Effector memory CD8-positive, alpha-beta T cell (primary cell): ENCODE results near the gene REEP1.
"Not testable (repeated sequence)": the region's sequence is repeated elsewhere in the genome, so short reads cannot be mapped to it uniquely, and the experiment has no call there.

Experiments used
- ATAC-seq: fragments of 150-1000 bp; cut with Tn5 transposase; replicated peaks from 2 replicates; pipeline ENCODE4 v1.10.0; 2021; ENCODE audit warnings: mild to moderate bottlenecking, moderate library complexity
- DNase-seq, 3 experiments: peaks; one replicate each; pipeline ENCODE4 v3.0.0; 2021
- H3K27ac Mint-ChIP-seq, 2 donors: one replicate each; pipeline ENCODE4 v1.8.0; 2022; ENCODE audit warnings: mild to moderate bottlenecking in 2 of 2, mixed read lengths in 2 of 2, moderate library complexity in 2 of 2
- H3K27me3 Mint-ChIP-seq, 2 donors: one replicate each; pipeline ENCODE4 v1.8.0; 2022; ENCODE audit warnings: mixed read lengths in 2 of 2
- H3K36me3 Mint-ChIP-seq: one replicate; pipeline ENCODE4 v1.8.0; 2022; ENCODE audit warnings: mild to moderate bottlenecking, moderate library complexity, mixed read lengths; ENCODE audit not compliant: insufficient read depth
- H3K4me1 Mint-ChIP-seq, 2 donors: one replicate each; pipeline ENCODE4 v1.8.0; 2022; ENCODE audit warnings: low read depth in 2 of 2, mixed read lengths in 2 of 2
- H3K4me3 Mint-ChIP-seq, 2 donors: one replicate each; pipeline ENCODE4 v1.8.0; 2022; ENCODE audit warnings: mild to moderate bottlenecking in 2 of 2, mixed read lengths in 2 of 2, moderate library complexity in 2 of 2
- H3K9me3 Mint-ChIP-seq, 2 donors: one replicate each; pipeline ENCODE4 v1.8.0; 2022; ENCODE audit warnings: mixed read lengths in 2 of 2

Gene REEP1

DNA sequence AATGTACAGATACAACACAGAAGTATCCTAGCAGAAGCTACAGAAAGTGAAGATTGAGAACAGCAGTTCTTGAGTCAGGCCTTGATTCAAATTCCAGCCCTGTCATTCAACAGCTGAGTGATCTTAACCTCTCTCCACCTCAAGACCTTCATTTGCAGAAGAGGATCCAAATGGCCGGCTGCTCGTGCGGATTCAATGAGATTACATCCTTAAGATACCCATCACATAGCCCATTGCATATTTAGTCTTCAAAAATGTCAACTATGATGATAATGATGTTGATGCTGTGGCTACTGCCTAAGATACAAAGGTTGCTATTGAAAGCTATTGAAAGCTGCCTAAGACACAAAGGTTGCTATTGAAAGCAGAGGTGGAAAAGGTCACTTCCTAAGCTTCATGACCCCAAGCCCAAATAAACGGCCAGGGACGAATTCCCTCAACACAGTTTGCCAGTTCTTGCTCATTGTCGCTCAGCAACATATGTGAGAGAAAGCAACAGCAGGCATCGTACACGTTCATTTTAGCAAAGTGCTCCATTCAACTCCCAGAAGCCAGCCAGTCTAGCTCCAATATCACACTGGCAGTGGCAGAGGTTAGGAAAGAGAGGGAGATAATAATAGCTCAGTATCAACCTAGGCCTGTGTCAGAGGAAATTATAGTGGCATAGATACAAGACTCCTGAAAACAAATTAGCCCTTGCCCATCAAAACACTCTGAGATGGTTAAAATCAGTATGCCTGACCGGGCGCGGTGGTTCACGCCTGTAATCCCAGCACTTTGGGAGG is 102.0 kb downstream of the REEP1 start:
- no peak overlapping the region for H3K4me3 Mint-ChIP-seq
- H3K36me3 Mint-ChIP-seq = no peaks in the 10 kb centered on the region
- H3K27ac Mint-ChIP-seq = no peak overlapping the region
- DNase-seq (no peak), ATAC-seq (no peak)
- peaks cover 3% of the 10 kb centered on the region in 2 donors for H3K4me1 Mint-ChIP-seq
- H3K9me3 Mint-ChIP-seq = no peaks in the 10 kb centered on the region
- H3K27me3 Mint-ChIP-seq = peaks cover 15 to 38% of the 10 kb centered on the region in 2 donors

DNA sequence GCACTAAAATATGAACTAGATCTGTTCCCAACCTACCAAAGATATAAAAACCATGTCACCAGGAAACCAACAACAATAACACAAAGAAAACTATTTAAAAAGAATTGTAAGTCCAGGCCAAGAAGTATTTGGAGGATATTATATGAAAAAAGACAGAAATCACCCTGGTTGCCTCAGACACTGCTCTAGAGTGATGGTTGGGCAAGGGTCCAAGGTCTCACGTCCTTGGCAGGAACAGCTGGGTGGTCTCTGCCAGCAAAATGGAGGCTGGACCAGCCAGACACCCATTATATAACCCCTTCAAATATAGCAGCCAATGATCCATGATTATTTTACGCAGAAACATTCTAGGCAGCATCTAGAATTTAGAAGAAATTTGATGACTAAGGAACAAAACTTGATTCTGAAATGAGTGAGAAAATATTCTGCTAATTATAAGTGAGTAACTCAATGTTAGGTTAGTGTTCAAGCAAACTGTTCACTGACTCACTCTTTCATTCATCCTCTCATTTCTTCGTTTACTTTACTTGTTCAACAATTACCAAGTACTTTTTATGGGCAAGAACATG is 102.8 kb downstream of the REEP1 start:
- Mint-ChIP-seq H3K4me3 (no peak overlapping the region), H3K36me3 (no peaks in the 10 kb centered on the region), H3K9me3 (no peaks in the 10 kb centered on the region), H3K27ac (no peak overlapping the region), H3K4me1 (peaks cover 3% of the 10 kb centered on the region in 2 donors), H3K27me3 (peaks cover 15 to 43% of the 10 kb centered on the region in 2 donors)
- ATAC-seq (no peak), DNase-seq (no peak)

DNA sequence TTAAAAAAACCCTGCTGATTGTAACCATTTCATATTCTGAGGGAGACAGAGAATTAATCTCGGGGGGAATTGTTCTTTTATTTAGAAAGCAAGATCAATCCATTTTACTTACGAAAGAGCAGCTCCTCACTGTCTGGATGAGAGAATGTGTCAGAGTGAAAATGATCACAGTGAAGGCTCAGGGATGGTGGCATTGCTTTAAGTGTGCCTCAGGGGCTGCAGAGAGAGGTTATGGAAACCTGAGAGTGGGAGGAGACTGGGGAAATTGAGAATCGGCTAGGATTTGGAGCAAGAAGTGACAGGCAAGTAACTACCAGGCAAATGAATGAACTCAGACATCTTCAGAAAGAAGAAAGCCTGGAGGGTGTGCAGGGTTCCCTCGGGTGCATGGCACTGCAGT is 104.0 kb downstream of the REEP1 start:
- DNase-seq (no peak), ATAC-seq (no peak)
- no peak overlapping the region for H3K27ac Mint-ChIP-seq
- no peaks in the 10 kb centered on the region for H3K9me3 Mint-ChIP-seq
- H3K36me3 Mint-ChIP-seq = no peaks in the 10 kb centered on the region
- peaks cover 13 to 43% of the 10 kb centered on the region in 2 donors for H3K27me3 Mint-ChIP-seq
- no peak overlapping the region for H3K4me3 Mint-ChIP-seq
- H3K4me1 Mint-ChIP-seq = peaks cover 1 to 2% of the 10 kb centered on the region in 2 donors

DNA sequence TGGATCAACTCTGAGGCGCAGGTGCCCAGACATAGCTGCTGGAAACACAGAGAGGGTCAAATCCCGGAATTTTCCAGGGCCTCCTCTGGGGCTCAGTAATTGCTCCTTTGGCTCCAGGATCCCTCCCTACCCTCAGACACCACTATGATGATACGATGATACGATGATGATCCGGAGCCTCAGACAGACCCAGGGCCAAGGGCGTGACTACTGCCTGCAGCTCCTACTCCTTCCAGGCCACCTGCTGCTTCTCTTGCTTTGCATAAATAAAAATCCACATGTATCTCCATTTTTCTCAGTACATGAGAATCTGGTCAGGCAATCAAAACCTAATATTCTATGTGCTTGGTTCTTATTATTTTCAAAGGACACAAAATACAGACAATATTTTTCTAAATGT is 104.5 kb downstream of the REEP1 start:
- Mint-ChIP-seq H3K27ac (no peak overlapping the region), H3K9me3 (no peaks in the 10 kb centered on the region), H3K36me3 (no peaks in the 10 kb centered on the region), H3K27me3 (peaks cover 11 to 43% of the 10 kb centered on the region in 2 donors), H3K4me1 (no peaks in the 10 kb centered on the region), H3K4me3 (no peak overlapping the region)
- no peak for ATAC-seq
- no peak for DNase-seq

DNA sequence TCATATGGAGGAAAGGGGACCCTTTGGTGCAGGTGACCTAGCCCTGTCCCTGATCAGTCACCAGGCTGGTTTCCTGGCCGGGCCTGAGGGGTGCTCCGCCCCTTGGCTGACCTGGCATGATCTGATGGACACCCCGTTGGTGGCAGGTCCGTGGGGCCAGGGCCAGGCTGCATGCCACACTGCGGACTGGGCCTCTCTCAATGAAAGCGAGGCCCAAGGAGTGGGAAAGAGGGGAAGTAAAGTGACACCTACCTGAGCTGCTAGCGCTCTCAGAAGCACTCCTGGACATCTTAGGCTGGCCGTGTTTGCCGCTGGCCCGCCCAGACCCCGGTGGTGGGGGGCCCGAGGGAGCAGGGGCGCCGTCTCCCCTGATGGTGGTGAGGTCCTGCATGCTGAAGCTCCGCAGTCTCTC is 105.0 kb downstream of the REEP1 start:
- no peak overlapping the region for H3K27ac Mint-ChIP-seq
- no peak for ATAC-seq
- H3K27me3 Mint-ChIP-seq = peaks cover 11 to 42% of the 10 kb centered on the region in 2 donors
- H3K4me3 Mint-ChIP-seq = no peak overlapping the region
- no peak for DNase-seq
- H3K36me3 Mint-ChIP-seq = no peaks in the 10 kb centered on the region
- H3K4me1 Mint-ChIP-seq = no peaks in the 10 kb centered on the region
- no peaks in the 10 kb centered on the region for H3K9me3 Mint-ChIP-seq

DNA sequence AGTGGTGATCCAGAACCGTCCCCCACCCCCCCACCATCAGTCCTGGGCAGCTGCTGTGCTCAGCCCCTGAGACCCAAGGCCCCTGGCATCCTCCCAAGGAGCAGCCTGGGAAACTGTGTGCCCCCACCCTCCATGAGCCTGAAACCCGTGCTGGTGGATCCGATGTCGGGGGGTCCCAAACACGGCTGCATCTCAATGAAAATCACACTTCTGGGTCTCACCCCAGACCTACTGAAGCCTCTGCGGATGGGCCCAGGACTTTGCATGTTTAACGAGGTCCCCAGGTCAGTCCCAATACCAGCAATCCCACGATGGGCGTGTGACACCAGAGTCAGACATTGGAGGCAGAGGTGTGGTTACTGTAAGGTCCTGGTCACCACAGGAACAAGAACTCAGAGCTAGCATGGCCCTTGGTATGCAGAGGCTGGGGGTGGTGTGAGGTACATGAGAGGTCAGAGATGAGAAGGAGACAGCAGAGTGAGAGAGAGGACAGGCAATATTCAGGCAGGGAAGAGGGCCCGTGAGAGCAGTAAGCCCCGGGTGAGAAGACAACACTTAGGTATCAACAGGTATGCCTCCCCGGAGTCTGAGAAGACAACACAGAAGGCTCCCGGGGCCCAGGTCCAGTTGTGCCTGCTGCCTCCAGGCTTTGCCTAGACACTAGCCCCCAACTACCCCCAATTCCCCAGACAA is 105.6 kb downstream of the REEP1 start:
- no peak for DNase-seq
- no peak overlapping the region for H3K4me3 Mint-ChIP-seq
- H3K9me3 Mint-ChIP-seq = no peaks in the 10 kb centered on the region
- H3K4me1 Mint-ChIP-seq = no peaks in the 10 kb centered on the region
- H3K27ac Mint-ChIP-seq = no peak overlapping the region
- no peak for ATAC-seq
- peaks cover 6 to 36% of the 10 kb centered on the region in 2 donors for H3K27me3 Mint-ChIP-seq
- H3K36me3 Mint-ChIP-seq = no peaks in the 10 kb centered on the region

DNA sequence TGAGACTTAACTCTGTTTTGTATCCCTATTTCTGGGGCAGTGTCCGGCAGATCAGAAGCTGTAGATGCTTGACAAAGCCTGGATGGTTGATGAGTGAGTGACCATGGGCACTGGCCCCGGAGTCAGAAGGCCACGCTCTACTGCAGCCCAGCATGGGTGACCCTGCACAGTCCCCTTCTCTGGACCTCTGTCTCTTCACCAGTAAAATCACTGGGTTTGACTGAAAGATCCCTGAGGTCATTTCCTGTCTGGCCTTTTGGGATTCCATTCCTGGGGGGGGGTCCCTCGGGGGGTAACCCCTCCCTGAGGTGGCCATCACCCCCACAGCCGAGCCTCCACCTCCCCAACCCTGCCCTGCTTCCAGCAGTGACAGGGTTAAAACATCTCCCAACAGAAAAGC is 106.5 kb downstream of the REEP1 start:
- Mint-ChIP-seq H3K36me3 (no peaks in the 10 kb centered on the region), H3K27ac (no peak overlapping the region), H3K27me3 (peaks cover under 1 to 28% of the 10 kb centered on the region in 2 donors)

DNA sequence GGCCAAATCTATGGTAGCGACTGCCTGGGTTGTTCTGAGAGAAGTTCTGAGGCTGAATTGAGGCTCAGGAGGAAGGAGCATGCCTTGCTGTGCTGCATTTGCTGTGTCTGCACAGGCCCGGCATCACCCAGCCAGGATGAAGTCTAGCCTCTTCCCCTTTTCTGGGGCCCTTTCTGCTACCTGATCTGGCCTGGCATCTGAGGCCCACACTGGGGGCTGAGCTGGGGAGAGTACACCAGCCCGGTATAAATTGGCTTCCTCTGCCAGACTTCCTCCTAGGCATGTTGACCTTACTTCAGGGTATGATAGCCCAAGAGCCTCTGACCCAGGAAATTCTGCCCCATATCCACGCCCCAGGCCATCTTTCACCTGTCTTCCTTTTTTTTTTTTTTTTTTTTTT is 108.2 kb downstream of the REEP1 start:
- DNase-seq (no peak), ATAC-seq (no peak)
- Mint-ChIP-seq H3K27ac (no peak overlapping the region), H3K27me3 (peaks cover 0 to 20% of the 10 kb centered on the region in 2 donors), H3K4me1 (no peaks in the 10 kb centered on the region), H3K4me3 (no peak overlapping the region), H3K9me3 (no peaks in the 10 kb centered on the region), H3K36me3 (no peaks in the 10 kb centered on the region)

More for the DNA sequence above, 106.5 kb downstream of the REEP1 start:
- ATAC-seq (no peak), DNase-seq (no peak)
- Mint-ChIP-seq H3K4me1 (no peaks in the 10 kb centered on the region), H3K4me3 (no peak overlapping the region), H3K9me3 (no peaks in the 10 kb centered on the region)

DNA sequence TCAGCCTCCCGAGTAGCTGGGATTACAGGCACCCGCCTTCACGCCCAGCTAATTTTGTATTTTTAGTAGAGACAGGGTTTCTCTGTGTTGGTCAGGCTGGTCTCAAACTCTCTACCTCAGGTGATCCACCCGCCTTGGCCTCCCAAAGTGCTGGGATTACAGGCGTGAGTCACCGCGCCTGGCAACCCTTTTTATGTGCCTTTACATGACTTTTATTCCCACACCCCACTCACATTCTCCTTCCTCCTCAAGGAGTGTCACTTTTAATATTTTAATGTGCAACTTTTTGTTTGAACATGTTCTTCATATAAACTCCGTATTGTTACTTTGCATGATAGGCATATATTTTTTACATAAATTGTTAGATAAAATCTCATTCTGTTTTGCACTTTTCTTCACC is 108.9 kb downstream of the REEP1 start:
- not testable (repeated sequence) for H3K4me1 Mint-ChIP-seq, DNase-seq, H3K36me3 Mint-ChIP-seq, H3K9me3 Mint-ChIP-seq, ATAC-seq, H3K4me3 Mint-ChIP-seq, H3K27ac Mint-ChIP-seq
- peaks cover 0 to 15% of the 10 kb centered on the region in 2 donors for H3K27me3 Mint-ChIP-seq

DNA sequence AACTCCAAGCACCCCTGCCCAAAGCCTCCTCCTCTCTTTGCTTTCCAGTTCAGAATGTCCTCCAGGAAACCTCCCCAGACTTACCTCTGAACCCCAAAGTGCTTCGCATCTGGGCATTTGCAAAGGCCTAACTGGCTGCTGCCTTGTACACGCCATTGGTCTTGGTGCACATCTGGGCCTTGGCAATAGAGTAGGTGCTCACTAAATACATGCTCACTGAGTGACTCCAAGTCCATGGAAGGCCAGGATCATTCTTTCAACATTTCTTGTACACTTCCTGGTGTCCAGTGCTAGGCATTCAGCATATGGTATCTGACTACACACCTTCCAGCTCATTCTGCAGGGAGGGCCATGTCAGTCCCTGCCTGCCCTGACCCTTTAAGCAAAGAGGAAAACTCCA is 109.7 kb downstream of the REEP1 start:
- Mint-ChIP-seq H3K36me3 (no peaks in the 10 kb centered on the region), H3K27me3 (peaks cover 0 to 9% of the 10 kb centered on the region in 2 donors), H3K9me3 (no peaks in the 10 kb centered on the region), H3K4me1 (no peaks in the 10 kb centered on the region), H3K4me3 (no peak overlapping the region), H3K27ac (no peak overlapping the region)
- ATAC-seq (no peak), DNase-seq (no peak)

DNA sequence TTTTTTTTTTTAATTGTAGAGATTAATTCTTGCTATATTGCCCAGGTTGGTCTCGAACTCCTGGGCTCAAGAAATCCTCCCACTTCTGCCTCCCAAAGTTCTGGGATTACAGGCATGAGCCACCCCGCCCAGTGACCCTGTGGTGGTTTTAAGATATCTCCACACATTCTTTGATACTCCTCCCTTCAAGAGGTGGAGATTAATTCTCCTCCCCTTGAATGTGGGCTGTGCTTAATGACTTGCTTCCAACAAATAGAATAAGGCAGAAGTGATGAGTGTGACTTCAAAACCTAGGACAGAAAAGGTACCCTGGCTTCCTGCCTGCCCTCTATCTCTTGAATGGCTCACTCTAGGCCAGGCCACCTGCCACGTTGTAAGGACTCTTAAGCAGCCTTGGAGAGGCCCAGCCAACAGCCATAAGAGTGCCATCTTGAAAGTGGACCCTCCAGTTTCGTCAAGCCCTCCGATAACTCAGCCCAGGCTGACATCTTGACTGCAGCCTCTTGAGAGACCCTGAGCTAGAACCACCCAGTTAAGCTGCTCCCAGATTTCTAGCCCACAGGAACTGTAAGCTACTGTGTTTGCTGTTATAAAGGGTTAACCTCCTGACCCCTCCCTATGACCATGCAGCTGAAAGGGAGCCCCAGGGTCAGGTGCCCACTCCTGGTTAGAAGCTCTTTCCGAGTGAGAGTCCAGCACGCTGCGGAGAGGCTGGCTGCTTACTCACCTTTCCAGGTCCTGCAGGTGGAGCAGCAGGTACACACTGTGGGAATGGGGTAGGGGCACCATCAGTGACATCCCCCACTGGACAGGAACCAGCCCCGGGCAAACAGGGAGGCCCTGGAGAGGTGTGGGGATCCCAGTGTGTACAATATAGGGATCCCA is 110.5 kb downstream of the REEP1 start:
- DNase-seq = no peak
- Mint-ChIP-seq H3K27me3 (peaks cover 0 to 9% of the 10 kb centered on the region in 2 donors), H3K27ac (peak overlapping the region in 1 of 2 donors; percentile 12), H3K36me3 (no peaks in the 10 kb centered on the region), H3K9me3 (no peaks in the 10 kb centered on the region), H3K4me3 (no peak overlapping the region), H3K4me1 (no peaks in the 10 kb centered on the region)
- no peak for ATAC-seq

DNA sequence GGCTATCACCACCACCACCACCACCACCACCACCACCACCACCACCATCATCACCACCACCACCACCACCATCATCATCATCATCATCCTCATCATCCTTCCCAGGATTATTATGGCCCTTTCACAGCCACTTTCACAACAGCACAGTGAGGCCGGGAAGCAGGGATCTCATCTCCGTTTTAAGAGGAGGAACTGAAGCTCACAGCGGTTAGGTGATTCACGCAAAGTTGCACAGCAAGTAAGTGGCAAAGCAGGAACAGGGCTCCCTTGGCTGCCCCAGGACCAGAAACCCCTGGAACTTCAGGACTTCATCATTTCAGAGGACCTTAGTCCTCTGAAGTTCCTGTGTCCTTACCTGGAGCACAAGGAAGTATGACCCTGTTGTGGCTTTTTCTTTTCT is 111.4 kb downstream of the REEP1 start:
- DNase-seq = no peak

DNA sequence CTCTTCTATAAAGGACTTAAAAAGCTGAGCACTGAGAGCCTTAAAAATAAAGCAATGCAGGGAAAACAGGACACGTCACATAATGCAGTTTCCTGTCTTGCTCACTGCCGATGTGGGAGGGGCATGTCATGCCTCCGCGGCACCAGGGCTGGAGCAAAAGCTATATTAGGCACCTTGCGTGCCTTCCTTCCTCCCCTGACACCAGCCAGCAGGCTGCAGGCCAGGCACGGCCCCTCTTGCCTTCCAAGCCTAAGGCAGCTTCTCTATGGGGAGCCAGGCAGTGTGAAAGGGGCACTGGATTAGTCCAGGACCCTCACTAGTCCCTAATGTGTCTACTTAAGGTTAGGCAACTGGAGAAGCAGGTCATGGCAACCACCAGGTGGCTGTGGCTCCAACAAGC is 111.8 kb downstream of the REEP1 start:
- Mint-ChIP-seq H3K27ac (no peak overlapping the region), H3K4me1 (peaks cover 2 to 4% of the 10 kb centered on the region in 2 donors), H3K4me3 (no peak overlapping the region), H3K9me3 (no peaks in the 10 kb centered on the region), H3K27me3 (peaks cover 0 to 7% of the 10 kb centered on the region in 2 donors), H3K36me3 (no peaks in the 10 kb centered on the region)
- DNase-seq = peak in 1 of 3 experiments; percentile 3
- peak; percentile 36 for ATAC-seq

More for the DNA sequence above, 111.4 kb downstream of the REEP1 start:
- peaks cover 2 to 4% of the 10 kb centered on the region in 2 donors for H3K4me1 Mint-ChIP-seq
- no peak overlapping the region for H3K27ac Mint-ChIP-seq
- H3K36me3 Mint-ChIP-seq = no peaks in the 10 kb centered on the region
- peaks cover 0 to 9% of the 10 kb centered on the region in 2 donors for H3K27me3 Mint-ChIP-seq
- H3K4me3 Mint-ChIP-seq = no peak overlapping the region
- no peaks in the 10 kb centered on the region for H3K9me3 Mint-ChIP-seq
- no peak for ATAC-seq
